HEK293 (cell line): ENCODE measurements around the gene ARHGAP1.

ENCODE experiments used
- CTCF ChIA-PET: fragments of 350-600 bp; formaldehyde crosslinking; extraction: SDS; loops from one replicate; lab custom pipeline; 2021; ENCODE audit warnings: antibody characterized with exemption; lab: Yijun Ruan, JAX
- POLR2A ChIA-PET: fragments of 300-600 bp; formaldehyde crosslinking; extraction: SDS; loops from one replicate; lab custom pipeline; 2020; ENCODE audit warnings: antibody characterized with exemption, inconsistent platforms; lab: Yijun Ruan, JAX
- H3K27ac ChIP-seq: fragments of 200-500 bp; sonication (Bioruptor generic); 2 replicates; pipeline ENCODE4 v1.5.1; 2014; ENCODE audit warnings: low read depth, low read length, control low read depth, inconsistent platforms; ENCODE audit errors: extremely low read depth
- H3K36me3 ChIP-seq, 2 experiments: fragments of 200-500 bp in 1 of 2; sonication (Bioruptor generic) in 1 of 2; 1 replicate in 1 of 2; 2 replicates in 1 of 2; pipeline ENCODE4 v1.5.1; 2014 to 2017; ENCODE audit warnings: inconsistent platforms in 2 of 2, low read length in 2 of 2; ENCODE audit not compliant: control insufficient read depth in 2 of 2, insufficient read depth in 1 of 2
- H3K4me1 ChIP-seq: fragments of 200-500 bp; sonication (Bioruptor generic); 2 replicates; pipeline ENCODE4 v1.5.1; 2014; ENCODE audit warnings: mild to moderate bottlenecking, low read length, inconsistent platforms; ENCODE audit not compliant: control insufficient read depth, insufficient read depth
- H3K4me3 ChIP-seq: 2 replicates; pipeline ENCODE4 v1.5.1; 2011; ENCODE audit warnings: low read depth, mild to moderate bottlenecking, control low read depth, low read length, moderate library complexity
- H3K9me3 ChIP-seq: fragments of 200-500 bp; sonication (Bioruptor generic); 2 replicates; pipeline ENCODE4 v1.5.1; 2014; ENCODE audit warnings: low read depth, low read length, inconsistent platforms; ENCODE audit not compliant: control insufficient read depth, insufficient read depth
- GLI2 ChIP-seq: fragments of 450-650 bp; formaldehyde crosslinking; IDR thresholded peaks from 2 replicates; pipeline ENCODE4; 2017; ENCODE audit warnings: missing biosample characterization, missing genetic modification characterization, low read depth, borderline replicate concordance
- TSHZ1 ChIP-seq: fragments of 450-650 bp; formaldehyde crosslinking; IDR thresholded peaks from 2 replicates; pipeline ENCODE4 v1.5.1; 2016; ENCODE audit warnings: missing biosample characterization, missing genetic modification characterization, borderline replicate concordance
- YY1 ChIP-seq: fragments of 450-650 bp; formaldehyde crosslinking; IDR thresholded peaks from 2 replicates; pipeline ENCODE4 v1.5.1; 2018; ENCODE audit warnings: missing biosample characterization, missing genetic modification characterization
- YY2 ChIP-seq: fragments of 450-650 bp; formaldehyde crosslinking; IDR thresholded peaks from 2 replicates; pipeline ENCODE4 v1.5.1; 2016; ENCODE audit warnings: missing biosample characterization, missing genetic modification characterization
- ZFP69B ChIP-seq: fragments of 450-650 bp; formaldehyde crosslinking; IDR thresholded peaks from 2 replicates; pipeline ENCODE4 v1.5.1; 2016; ENCODE audit warnings: missing biosample characterization, missing genetic modification characterization
- ZNF133 ChIP-seq: fragments of 450-650 bp; formaldehyde crosslinking; IDR thresholded peaks from 2 replicates; pipeline ENCODE4 v1.5.1; 2016; ENCODE audit warnings: missing biosample characterization, missing genetic modification characterization
- ZNF202 ChIP-seq: fragments of 450-650 bp; formaldehyde crosslinking; IDR thresholded peaks from 2 replicates; pipeline ENCODE4 v1.5.1; 2016; ENCODE audit warnings: missing biosample characterization, missing genetic modification characterization, borderline replicate concordance
- ZNF214 ChIP-seq: fragments of 450-650 bp; formaldehyde crosslinking; IDR thresholded peaks from 2 replicates; pipeline ENCODE4 v1.5.1; 2017; ENCODE audit warnings: missing biosample characterization, mild to moderate bottlenecking, missing genetic modification characterization, borderline replicate concordance
- ZNF223 ChIP-seq: fragments of 450-650 bp; formaldehyde crosslinking; IDR thresholded peaks from 2 replicates; pipeline ENCODE4 v1.5.1; 2016; ENCODE audit warnings: missing biosample characterization, missing genetic modification characterization
- ZNF350 ChIP-seq: fragments of 450-650 bp; formaldehyde crosslinking; IDR thresholded peaks from 2 replicates; pipeline ENCODE4 v1.5.0; 2017; ENCODE audit warnings: missing biosample characterization, mild to moderate bottlenecking, missing genetic modification characterization
- ZNF529 ChIP-seq: fragments of 450-650 bp; formaldehyde crosslinking; IDR thresholded peaks from 2 replicates; pipeline ENCODE4 v1.5.1; 2017; ENCODE audit warnings: missing genetic modification characterization, missing biosample characterization; ENCODE audit not compliant: insufficient replicate concordance
- ZNF555 ChIP-seq: fragments of 450-650 bp; formaldehyde crosslinking; conservative IDR thresholded peaks from 2 replicates; pipeline ENCODE4 v1.5.1; 2017; ENCODE audit warnings: missing biosample characterization, mild to moderate bottlenecking, missing genetic modification characterization, inconsistent platforms
- ZNF580 ChIP-seq: fragments of 450-650 bp; formaldehyde crosslinking; IDR thresholded peaks from 2 replicates; pipeline ENCODE4 v1.5.1; 2016; ENCODE audit warnings: missing biosample characterization, missing genetic modification characterization
- ZNF658 ChIP-seq: fragments of 450-650 bp; formaldehyde crosslinking; IDR thresholded peaks from 2 replicates; pipeline ENCODE4; 2016; ENCODE audit warnings: missing biosample characterization, missing genetic modification characterization
- ZNF785 ChIP-seq: fragments of 450-650 bp; formaldehyde crosslinking; IDR thresholded peaks from 2 replicates; pipeline ENCODE4 v1.5.1; 2016; ENCODE audit warnings: missing biosample characterization, missing genetic modification characterization
- TF ChIP-seq, protein P1 (sequence below): fragments of 450-650 bp; formaldehyde crosslinking; IDR thresholded peaks from 2 replicates; pipeline ENCODE4 v1.5.1; 2017; ENCODE audit warnings: missing biosample characterization, missing genetic modification characterization
- TF ChIP-seq, protein P2 (sequence below): sonication (generic); formaldehyde crosslinking; IDR thresholded peaks from 2 replicates; pipeline ENCODE4 v1.8.1; 2022; ENCODE audit warnings: mild to moderate bottlenecking, moderate library complexity, missing genetic modification reagents
- TF ChIP-seq, protein P3 (sequence below): fragments of 450-650 bp; formaldehyde crosslinking; IDR thresholded peaks from 2 replicates; pipeline ENCODE4 v1.5.1; 2016; ENCODE audit warnings: missing biosample characterization, missing genetic modification characterization
- TF ChIP-seq, protein P4 (sequence below): fragments of 450-650 bp; formaldehyde crosslinking; IDR thresholded peaks from 2 replicates; pipeline ENCODE4 v1.5.1; 2016; ENCODE audit warnings: missing biosample characterization, missing genetic modification characterization

ARHGAP1 gene

DNA sequence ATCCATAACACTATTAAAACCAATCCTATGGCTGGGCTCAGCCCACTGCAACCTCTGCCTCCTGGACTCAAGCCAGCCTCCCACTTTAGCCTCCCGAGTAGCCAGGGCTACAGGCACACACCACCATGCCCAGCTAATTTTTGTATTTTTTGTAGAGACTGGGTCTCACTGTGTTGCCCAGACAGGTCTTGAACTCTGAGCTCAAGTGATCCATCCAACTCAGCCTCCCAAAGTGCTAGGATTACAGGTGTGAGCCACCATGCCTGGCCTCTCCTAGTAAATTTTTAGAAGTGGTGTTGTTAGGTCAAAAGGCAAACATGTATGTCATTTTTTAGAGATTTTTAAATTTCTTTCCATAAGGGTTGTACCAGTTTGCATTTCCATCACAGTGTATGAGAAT is 32.8 kb upstream of the ARHGAP1 start:
- Histone ChIP-seq H3K36me3 (no peaks in the 10 kb centered on the region), H3K27ac (no peak overlapping the region), H3K4me1 (no peaks in the 10 kb centered on the region), H3K9me3 (no peaks in the 10 kb centered on the region), H3K4me3 (no peak overlapping the region)
- POLR2A ChIA-PET, result no interaction called here
- TF ChIP-seq ZNF133, result no peak
- no peak for TF ChIP-seq YY1 (tag by site-specific recombination)
- TF ChIP-seq ZNF529 (tag by site-specific recombination), result no peak
- TF ChIP-seq, protein P1, sequence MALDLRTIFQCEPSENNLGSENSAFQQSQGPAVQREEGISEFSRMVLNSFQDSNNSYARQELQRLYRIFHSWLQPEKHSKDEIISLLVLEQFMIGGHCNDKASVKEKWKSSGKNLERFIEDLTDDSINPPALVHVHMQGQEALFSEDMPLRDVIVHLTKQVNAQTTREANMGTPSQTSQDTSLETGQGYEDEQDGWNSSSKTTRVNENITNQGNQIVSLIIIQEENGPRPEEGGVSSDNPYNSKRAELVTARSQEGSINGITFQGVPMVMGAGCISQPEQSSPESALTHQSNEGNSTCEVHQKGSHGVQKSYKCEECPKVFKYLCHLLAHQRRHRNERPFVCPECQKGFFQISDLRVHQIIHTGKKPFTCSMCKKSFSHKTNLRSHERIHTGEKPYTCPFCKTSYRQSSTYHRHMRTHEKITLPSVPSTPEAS (tag by site-specific recombination), result no peak
- TF ChIP-seq ZNF214 (tag by site-specific recombination), result no peak
- TF ChIP-seq, protein P2, sequence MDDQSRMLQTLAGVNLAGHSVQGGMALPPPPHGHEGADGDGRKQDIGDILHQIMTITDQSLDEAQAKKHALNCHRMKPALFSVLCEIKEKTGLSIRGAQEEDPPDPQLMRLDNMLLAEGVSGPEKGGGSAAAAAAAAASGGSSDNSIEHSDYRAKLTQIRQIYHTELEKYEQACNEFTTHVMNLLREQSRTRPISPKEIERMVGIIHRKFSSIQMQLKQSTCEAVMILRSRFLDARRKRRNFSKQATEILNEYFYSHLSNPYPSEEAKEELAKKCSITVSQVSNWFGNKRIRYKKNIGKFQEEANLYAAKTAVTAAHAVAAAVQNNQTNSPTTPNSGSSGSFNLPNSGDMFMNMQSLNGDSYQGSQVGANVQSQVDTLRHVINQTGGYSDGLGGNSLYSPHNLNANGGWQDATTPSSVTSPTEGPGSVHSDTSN (CRISPR knock-in tag), result no peak
- TF ChIP-seq ZNF350, result no peak
- CTCF ChIA-PET, result interaction anchor here (0.6 to 0.7 kb wide), 2 partner anchors 14 to 344 kb away, joined by 3 to 5 read pairs; partner anchors contain the start of gene F2

DNA sequence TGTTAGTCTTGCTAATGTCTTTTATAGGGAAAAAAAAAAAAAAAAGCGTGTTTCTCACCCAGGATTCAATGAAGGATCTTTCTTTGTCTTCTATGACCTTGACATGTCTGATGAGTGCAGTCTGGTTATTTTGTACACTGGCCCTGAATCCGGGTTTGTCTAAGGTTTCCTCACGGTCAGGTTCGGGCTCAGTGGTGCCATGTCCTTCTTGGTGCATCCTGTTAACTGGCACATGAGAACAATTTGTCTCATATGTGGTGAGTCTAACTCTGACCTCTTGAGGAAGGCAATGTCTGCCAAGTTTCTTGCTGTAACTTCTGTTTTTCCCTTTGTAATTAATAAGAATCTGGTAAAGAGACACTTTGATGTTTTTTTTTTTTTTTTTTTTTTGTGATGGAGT is 31.1 kb upstream of the ARHGAP1 start:
- H3K9me3 ChIP-seq, result no peaks in the 10 kb centered on the region
- no peak overlapping the region for H3K4me3 ChIP-seq
- no peaks in the 10 kb centered on the region for H3K36me3 ChIP-seq
- ChIA-PET POLR2A (no interaction called here), CTCF (no interaction called here)
- no peak overlapping the region for H3K27ac ChIP-seq
- TF ChIP-seq YY2 (no peak), ZNF555 (tag by site-specific recombination) (no peak), GLI2 (tag by site-specific recombination) (no peak), ZNF658 (tag by site-specific recombination) (no peak), ZNF223 (no peak), ZNF785 (tag by site-specific recombination) (no peak), ZFP69B (tag by site-specific recombination) (no peak), ZNF580 (tag by site-specific recombination) (no peak), TSHZ1 (no peak), ZNF202 (tag by site-specific recombination) (no peak)
- TF ChIP-seq, protein P3, sequence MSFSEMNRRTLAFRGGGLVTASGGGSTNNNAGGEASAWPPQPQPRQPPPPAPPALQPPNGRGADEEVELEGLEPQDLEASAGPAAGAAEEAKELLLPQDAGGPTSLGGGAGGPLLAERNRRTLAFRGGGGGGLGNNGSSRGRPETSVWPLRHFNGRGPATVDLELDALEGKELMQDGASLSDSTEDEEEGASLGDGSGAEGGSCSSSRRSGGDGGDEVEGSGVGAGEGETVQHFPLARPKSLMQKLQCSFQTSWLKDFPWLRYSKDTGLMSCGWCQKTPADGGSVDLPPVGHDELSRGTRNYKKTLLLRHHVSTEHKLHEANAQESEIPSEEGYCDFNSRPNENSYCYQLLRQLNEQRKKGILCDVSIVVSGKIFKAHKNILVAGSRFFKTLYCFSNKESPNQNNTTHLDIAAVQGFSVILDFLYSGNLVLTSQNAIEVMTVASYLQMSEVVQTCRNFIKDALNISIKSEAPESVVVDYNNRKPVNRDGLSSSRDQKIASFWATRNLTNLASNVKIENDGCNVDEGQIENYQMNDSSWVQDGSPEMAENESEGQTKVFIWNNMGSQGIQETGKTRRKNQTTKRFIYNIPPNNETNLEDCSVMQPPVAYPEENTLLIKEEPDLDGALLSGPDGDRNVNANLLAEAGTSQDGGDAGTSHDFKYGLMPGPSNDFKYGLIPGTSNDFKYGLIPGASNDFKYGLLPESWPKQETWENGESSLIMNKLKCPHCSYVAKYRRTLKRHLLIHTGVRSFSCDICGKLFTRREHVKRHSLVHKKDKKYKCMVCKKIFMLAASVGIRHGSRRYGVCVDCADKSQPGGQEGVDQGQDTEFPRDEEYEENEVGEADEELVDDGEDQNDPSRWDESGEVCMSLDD (tag by site-specific recombination), result no peak
- TF ChIP-seq, protein P4, sequence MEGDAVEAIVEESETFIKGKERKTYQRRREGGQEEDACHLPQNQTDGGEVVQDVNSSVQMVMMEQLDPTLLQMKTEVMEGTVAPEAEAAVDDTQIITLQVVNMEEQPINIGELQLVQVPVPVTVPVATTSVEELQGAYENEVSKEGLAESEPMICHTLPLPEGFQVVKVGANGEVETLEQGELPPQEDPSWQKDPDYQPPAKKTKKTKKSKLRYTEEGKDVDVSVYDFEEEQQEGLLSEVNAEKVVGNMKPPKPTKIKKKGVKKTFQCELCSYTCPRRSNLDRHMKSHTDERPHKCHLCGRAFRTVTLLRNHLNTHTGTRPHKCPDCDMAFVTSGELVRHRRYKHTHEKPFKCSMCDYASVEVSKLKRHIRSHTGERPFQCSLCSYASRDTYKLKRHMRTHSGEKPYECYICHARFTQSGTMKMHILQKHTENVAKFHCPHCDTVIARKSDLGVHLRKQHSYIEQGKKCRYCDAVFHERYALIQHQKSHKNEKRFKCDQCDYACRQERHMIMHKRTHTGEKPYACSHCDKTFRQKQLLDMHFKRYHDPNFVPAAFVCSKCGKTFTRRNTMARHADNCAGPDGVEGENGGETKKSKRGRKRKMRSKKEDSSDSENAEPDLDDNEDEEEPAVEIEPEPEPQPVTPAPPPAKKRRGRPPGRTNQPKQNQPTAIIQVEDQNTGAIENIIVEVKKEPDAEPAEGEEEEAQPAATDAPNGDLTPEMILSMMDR (tag by site-specific recombination), result no peak
- H3K4me1 ChIP-seq, result no peaks in the 10 kb centered on the region
